Measurements from ENCODE around the gene CCDC83.

The CCDC83 gene

GRCh38 chr11:85889108-85889507 is 33.9 kb downstream of the CCDC83 start:
- Histone ChIP-seq H3K27ac (no peak overlapping the region), H3K9me3 (ENCODE audit: low read depth, low read length) (no peaks in the 10 kb centered on the region), H3K9ac (ENCODE audit: insufficient read length) (no peak overlapping the region), H3K36me3 (ENCODE audit: insufficient read depth, low read length) (no peaks in the 10 kb centered on the region), H3K4me3 (no peak overlapping the region)
- DNase-seq (ENCODE audit: low read depth, low spot score), result no peak
- TF ChIP-seq FOXP2 (optimal IDR thresholded peaks at IDR 0.05; ENCODE audit: control extremely low read depth, extremely low read length, insufficient read depth), result no peak
- TF ChIP-seq EZH2 (IDR thresholded peaks at IDR 0.05), result no peak
- no peak for TF ChIP-seq POLR2AphosphoS5 (IDR thresholded peaks at IDR 0.05; ENCODE audit: borderline replicate concordance, low read depth, low read length)

- no peak overlapping the region for H3K4me3 ChIP-seq
- H3K9me3 ChIP-seq (ENCODE audit: low read depth, low read length), result no peaks in the 10 kb centered on the region
- no peak overlapping the region for H3K9ac ChIP-seq (ENCODE audit: insufficient read length)
- H3K27ac ChIP-seq, result no peak overlapping the region
- TF ChIP-seq EZH2 (IDR thresholded peaks at IDR 0.05), result no peak
- TF ChIP-seq FOXP2 (optimal IDR thresholded peaks at IDR 0.05; ENCODE audit: control extremely low read depth, extremely low read length, insufficient read depth), result no peak
- TF ChIP-seq POLR2AphosphoS5 (IDR thresholded peaks at IDR 0.05; ENCODE audit: borderline replicate concordance, low read depth, low read length), result no peak
- no peak for DNase-seq (ENCODE audit: low read depth, low spot score)
- no peaks in the 10 kb centered on the region for H3K36me3 ChIP-seq (ENCODE audit: insufficient read depth, low read length)
Measured at GRCh38 chr11:85889676-85890579, 34.7 kb downstream of the CCDC83 start.

DNA sequence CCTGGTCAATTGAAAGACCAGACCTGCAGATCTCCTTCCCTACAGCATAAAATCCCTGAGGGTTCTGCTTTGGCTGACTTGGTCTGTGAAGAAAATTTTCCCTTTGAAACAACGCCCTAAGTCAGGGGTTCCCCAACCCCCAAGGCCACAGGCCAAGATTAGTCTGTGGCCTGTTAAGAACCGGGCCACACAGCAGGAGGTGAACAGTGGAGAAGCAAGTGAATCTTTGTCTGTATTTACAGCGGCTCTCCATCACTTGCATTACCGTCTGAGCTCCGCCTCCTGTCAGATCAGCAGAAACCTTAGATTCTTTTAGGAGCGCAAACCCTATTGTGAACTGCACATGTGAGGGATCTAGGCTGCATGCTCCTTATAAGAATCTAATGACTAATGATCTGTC is 38.2 kb downstream of the CCDC83 start:
- Histone ChIP-seq H3K36me3 (ENCODE audit: insufficient read depth, low read length) (no peaks in the 10 kb centered on the region), H3K9me3 (ENCODE audit: low read depth, low read length) (no peaks in the 10 kb centered on the region), H3K27ac (no peak overlapping the region), H3K9ac (ENCODE audit: insufficient read length) (no peak overlapping the region), H3K4me3 (no peak overlapping the region)
- TF ChIP-seq EZH2 (IDR thresholded peaks at IDR 0.05) (no peak), POLR2AphosphoS5 (IDR thresholded peaks at IDR 0.05; ENCODE audit: borderline replicate concordance, low read depth, low read length) (no peak), FOXP2 (optimal IDR thresholded peaks at IDR 0.05; ENCODE audit: control extremely low read depth, extremely low read length, insufficient read depth) (no peak)
- DNase-seq (ENCODE audit: low read depth, low spot score), result no peak

DNA sequence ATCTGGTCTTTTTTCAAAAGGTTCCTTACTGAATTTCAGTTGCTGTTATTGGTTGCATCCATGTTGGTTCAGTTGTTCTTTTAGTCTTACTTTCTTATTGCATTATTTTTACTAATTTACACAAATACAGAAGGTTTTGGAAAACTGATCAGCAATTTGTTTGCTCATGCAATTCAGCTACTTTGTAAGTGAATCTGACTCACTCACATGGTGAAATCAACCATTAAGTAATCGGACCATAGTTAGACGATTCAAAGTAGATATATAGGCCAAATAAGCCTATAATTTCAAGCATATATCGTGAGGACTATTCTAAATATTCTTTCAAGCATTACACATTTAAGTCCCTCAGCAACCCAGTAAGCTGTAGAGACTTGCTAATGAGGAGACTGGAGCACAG is 41.7 kb downstream of the CCDC83 start:
- no peak overlapping the region for H3K4me3 ChIP-seq
- DNase-seq (ENCODE audit: low read depth, low spot score), result no peak
- no peak overlapping the region for H3K27ac ChIP-seq
- H3K9me3 ChIP-seq (ENCODE audit: low read depth, low read length), result no peaks in the 10 kb centered on the region
- TF ChIP-seq FOXP2 (optimal IDR thresholded peaks at IDR 0.05; ENCODE audit: control extremely low read depth, extremely low read length, insufficient read depth) (no peak), EZH2 (IDR thresholded peaks at IDR 0.05) (no peak), POLR2AphosphoS5 (IDR thresholded peaks at IDR 0.05; ENCODE audit: borderline replicate concordance, low read depth, low read length) (no peak)
- no peaks in the 10 kb centered on the region for H3K36me3 ChIP-seq (ENCODE audit: insufficient read depth, low read length)
- no peak overlapping the region for H3K9ac ChIP-seq (ENCODE audit: insufficient read length)

DNA sequence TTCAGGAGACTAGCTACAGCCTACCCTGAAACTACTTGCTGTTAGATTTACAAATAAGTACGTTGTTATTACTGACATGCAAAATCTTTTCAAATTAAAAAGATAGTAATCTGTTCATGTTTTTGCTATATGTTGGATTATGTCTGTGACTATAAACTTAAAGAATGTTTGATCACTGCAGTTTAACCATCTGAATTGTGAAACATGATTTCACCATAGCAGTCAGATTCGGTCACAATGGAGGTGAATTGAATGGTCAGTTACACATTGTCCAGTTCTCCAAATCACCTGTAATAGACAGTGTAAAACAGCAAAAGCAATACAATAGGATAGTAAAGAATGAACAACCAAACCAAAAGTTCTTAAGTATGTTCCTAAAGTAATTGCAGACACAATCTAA is 43.3 kb downstream of the CCDC83 start:
- Histone ChIP-seq H3K27ac (no peak overlapping the region), H3K4me3 (no peak overlapping the region), H3K9ac (ENCODE audit: insufficient read length) (no peak overlapping the region), H3K36me3 (ENCODE audit: insufficient read depth, low read length) (no peaks in the 10 kb centered on the region), H3K9me3 (ENCODE audit: low read depth, low read length) (no peaks in the 10 kb centered on the region)
- TF ChIP-seq FOXP2 (optimal IDR thresholded peaks at IDR 0.05; ENCODE audit: control extremely low read depth, extremely low read length, insufficient read depth) (no peak), POLR2AphosphoS5 (IDR thresholded peaks at IDR 0.05; ENCODE audit: borderline replicate concordance, low read depth, low read length) (no peak), EZH2 (IDR thresholded peaks at IDR 0.05) (no peak)
- no peak for DNase-seq (ENCODE audit: low read depth, low spot score)

GRCh38 chr11:85902353-85902752 is 47.2 kb downstream of the CCDC83 start:
- Histone ChIP-seq H3K9me3 (ENCODE audit: low read depth, low read length) (no peaks in the 10 kb centered on the region), H3K36me3 (ENCODE audit: insufficient read depth, low read length) (no peaks in the 10 kb centered on the region), H3K4me3 (no peak overlapping the region), H3K9ac (ENCODE audit: insufficient read length) (no peak overlapping the region), H3K27ac (no peak overlapping the region)
- TF ChIP-seq POLR2AphosphoS5 (IDR thresholded peaks at IDR 0.05; ENCODE audit: borderline replicate concordance, low read depth, low read length), result no peak
- TF ChIP-seq EZH2 (IDR thresholded peaks at IDR 0.05), result no peak
- no peak for TF ChIP-seq FOXP2 (optimal IDR thresholded peaks at IDR 0.05; ENCODE audit: control extremely low read depth, extremely low read length, insufficient read depth)
- DNase-seq (ENCODE audit: low read depth, low spot score), result no peak

DNA sequence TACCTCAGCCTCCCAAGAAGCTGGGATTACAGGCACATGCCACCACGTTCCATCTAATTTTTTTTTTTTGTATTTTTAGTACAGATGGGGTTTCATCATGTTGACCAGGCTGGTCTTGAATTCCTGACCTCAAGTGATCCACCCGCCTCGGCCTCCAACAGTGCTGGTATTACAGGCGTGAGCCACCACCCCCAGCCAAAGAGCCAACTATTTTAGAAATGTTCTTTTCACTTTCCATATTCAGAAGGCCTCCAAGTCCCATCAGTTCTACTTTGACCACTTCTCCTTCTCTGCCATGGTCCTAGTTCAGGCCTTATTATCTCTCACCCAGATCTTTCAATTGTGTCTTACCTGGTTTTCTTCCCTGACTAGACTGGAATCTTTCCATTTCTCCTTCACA is 48.2 kb downstream of the CCDC83 start:
- DNase-seq (ENCODE audit: low read depth, low spot score), result no peak
- H3K4me3 ChIP-seq, result no peak overlapping the region
- no peaks in the 10 kb centered on the region for H3K36me3 ChIP-seq (ENCODE audit: insufficient read depth, low read length)
- H3K27ac ChIP-seq, result no peak overlapping the region
- no peaks in the 10 kb centered on the region for H3K9me3 ChIP-seq (ENCODE audit: low read depth, low read length)
- TF ChIP-seq POLR2AphosphoS5 (IDR thresholded peaks at IDR 0.05; ENCODE audit: borderline replicate concordance, low read depth, low read length) (no peak), EZH2 (IDR thresholded peaks at IDR 0.05) (no peak), FOXP2 (optimal IDR thresholded peaks at IDR 0.05; ENCODE audit: control extremely low read depth, extremely low read length, insufficient read depth) (no peak)
- H3K9ac ChIP-seq (ENCODE audit: insufficient read length), result no peak overlapping the region

DNA sequence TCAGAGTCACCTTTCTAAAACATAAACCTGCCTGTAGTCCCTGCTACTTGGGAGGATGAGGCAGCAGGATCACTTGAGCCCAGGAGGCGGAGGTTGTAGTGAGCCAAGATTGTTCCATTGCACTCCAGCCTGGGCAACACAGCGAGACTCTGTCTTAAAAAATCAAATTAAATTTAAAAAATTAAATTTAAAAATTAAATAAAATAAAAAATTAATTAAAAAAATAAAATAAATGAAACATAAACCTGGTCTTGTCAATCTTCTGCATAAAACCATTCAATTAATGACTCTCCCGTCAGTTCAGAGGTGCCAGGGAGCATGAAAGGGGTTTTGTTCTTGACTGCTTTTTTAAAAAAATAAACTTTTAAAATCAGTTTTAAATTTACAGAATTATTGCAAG is 48.6 kb downstream of the CCDC83 start:
- Histone ChIP-seq H3K27ac (no peak overlapping the region), H3K36me3 (ENCODE audit: insufficient read depth, low read length) (no peaks in the 10 kb centered on the region), H3K4me3 (no peak overlapping the region), H3K9me3 (ENCODE audit: low read depth, low read length) (no peaks in the 10 kb centered on the region), H3K9ac (ENCODE audit: insufficient read length) (no peak overlapping the region)
- DNase-seq (ENCODE audit: low read depth, low spot score), result no peak
- no peak for TF ChIP-seq FOXP2 (optimal IDR thresholded peaks at IDR 0.05; ENCODE audit: control extremely low read depth, extremely low read length, insufficient read depth)
- no peak for TF ChIP-seq EZH2 (IDR thresholded peaks at IDR 0.05)
- no peak for TF ChIP-seq POLR2AphosphoS5 (IDR thresholded peaks at IDR 0.05; ENCODE audit: borderline replicate concordance, low read depth, low read length)

All from SK-N-MC (cell line).